Calu3 (cell line): ENCODE data around the gene VSX1. TPM values are rescaled to one million over a fixed set of nuclear protein-coding genes. Genes with fewer than 3 reads are reported as not detected.

ENCODE experiments used
- BruUV-seq: library from RNA; stranded (reverse); fragments of 400-500 nt; replicated peaks from 2 replicates; lab custom pipeline; 2021; lab: Mats Ljungman, UMichigan
- CTCF ChIA-PET: fragments of 300-600 bp; sonication (Branson Sonifier 250); formaldehyde crosslinking; loops from one replicate; lab custom pipeline; 2022; ENCODE audit warnings: antibody characterized with exemption; lab: Charles Lee
- DNase-seq: peaks from one replicate; pipeline ENCODE4 v3.0.0; 2022
- H3K27ac Mint-ChIP-seq: one replicate; pipeline ENCODE4 v1.8.0; 2022; ENCODE audit warnings: mixed read lengths; ENCODE audit not compliant: unreplicated experiment
- H3K27me3 Mint-ChIP-seq: one replicate; pipeline ENCODE4 v1.8.0; 2022; ENCODE audit warnings: mixed read lengths; ENCODE audit not compliant: unreplicated experiment
- H3K36me3 Mint-ChIP-seq: one replicate; pipeline ENCODE4 v1.8.0; 2022; ENCODE audit warnings: mild to moderate bottlenecking, moderate library complexity, mixed read lengths; ENCODE audit not compliant: insufficient read depth, unreplicated experiment
- H3K4me1 Mint-ChIP-seq: one replicate; pipeline ENCODE4 v1.8.0; 2022; ENCODE audit warnings: mild to moderate bottlenecking, low read depth, mixed read lengths; ENCODE audit not compliant: unreplicated experiment
- H3K4me3 Mint-ChIP-seq: one replicate; pipeline ENCODE4 v1.8.0; 2022; ENCODE audit warnings: mild to moderate bottlenecking, low read depth, moderate library complexity, mixed read lengths; ENCODE audit not compliant: unreplicated experiment
- H3K9me3 Mint-ChIP-seq: one replicate; pipeline ENCODE4 v1.8.0; 2022; ENCODE audit warnings: low read depth, mixed read lengths; ENCODE audit not compliant: unreplicated experiment
- CTCF ChIP-seq: fragments of 200-600 bp; IDR thresholded peaks from one replicate; pipeline ENCODE4 v1.8.0; 2022; ENCODE audit warnings: antibody characterized with exemption; ENCODE audit not compliant: unreplicated experiment
- intact Hi-C: fragments of 100-400 bp; cut with micrococcal nuclease; formaldehyde crosslinking; loops from one replicate; pipeline ENCODE4 v1.10.0; 2022; ENCODE audit not compliant: unreplicated experiment
- total RNA-seq: library from RNA; stranded (reverse); gene quantifications from 2 replicates; pipeline ENCODE4 v1.2.3, GENCODE V29; 2022

The VSX1 gene
- total RNA-seq, 1 experiment from 2014 or later, result not detected

- Mint-ChIP-seq H3K4me3 (no peak overlapping the region), H3K36me3 (no peaks in the 10 kb centered on the region), H3K4me1 (no peaks in the 10 kb centered on the region), H3K27ac (no peak overlapping the region), H3K9me3 (no peaks in the 10 kb centered on the region), H3K27me3 (no peaks in the 10 kb centered on the region)
- CTCF ChIA-PET, result no interaction called here
- DNase-seq, result no peak
- no TSS peak for BruUV-seq
- no peak for TF ChIP-seq CTCF
- intact Hi-C loops, result no loop called here
These were observed 46.0 kb upstream of the VSX1 start for GRCh38 chr20:25127761-25128537.

GRCh38 chr20:25126204-25127029, 44.5 kb upstream of the VSX1 start:
- no peak for DNase-seq
- intact Hi-C loops, result no loop called here
- no peak for TF ChIP-seq CTCF
- BruUV-seq, result no TSS peak
- no peak overlapping the region for H3K4me3 Mint-ChIP-seq
- no peaks in the 10 kb centered on the region for H3K4me1 Mint-ChIP-seq
- CTCF ChIA-PET, result no interaction called here
- H3K27me3 Mint-ChIP-seq, result no peaks in the 10 kb centered on the region
- H3K36me3 Mint-ChIP-seq, result no peaks in the 10 kb centered on the region
- no peak overlapping the region for H3K27ac Mint-ChIP-seq
- no peaks in the 10 kb centered on the region for H3K9me3 Mint-ChIP-seq

GRCh38 chr20:25125636-25126035, 43.7 kb upstream of the VSX1 start:
- Mint-ChIP-seq H3K9me3 (no peaks in the 10 kb centered on the region), H3K4me3 (no peak overlapping the region), H3K27me3 (no peaks in the 10 kb centered on the region), H3K36me3 (no peaks in the 10 kb centered on the region), H3K4me1 (no peaks in the 10 kb centered on the region), H3K27ac (no peak overlapping the region)
- no peak for TF ChIP-seq CTCF
- intact Hi-C loops, result no loop called here
- CTCF ChIA-PET, result no interaction called here
- DNase-seq, result no peak
- no TSS peak for BruUV-seq

- DNase-seq, result no peak
- Mint-ChIP-seq H3K9me3 (no peaks in the 10 kb centered on the region), H3K27ac (no peak overlapping the region), H3K27me3 (no peaks in the 10 kb centered on the region), H3K4me1 (no peaks in the 10 kb centered on the region), H3K4me3 (no peak overlapping the region), H3K36me3 (no peaks in the 10 kb centered on the region)
- no TSS peak for BruUV-seq
- no peak for TF ChIP-seq CTCF
- CTCF ChIA-PET, result no interaction called here
- intact Hi-C loops, result no loop called here
These were observed 39.0 kb upstream of the VSX1 start for GRCh38 chr20:25120920-25121319.
